ENCODE results near the gene CRACR2B.

DNA sequence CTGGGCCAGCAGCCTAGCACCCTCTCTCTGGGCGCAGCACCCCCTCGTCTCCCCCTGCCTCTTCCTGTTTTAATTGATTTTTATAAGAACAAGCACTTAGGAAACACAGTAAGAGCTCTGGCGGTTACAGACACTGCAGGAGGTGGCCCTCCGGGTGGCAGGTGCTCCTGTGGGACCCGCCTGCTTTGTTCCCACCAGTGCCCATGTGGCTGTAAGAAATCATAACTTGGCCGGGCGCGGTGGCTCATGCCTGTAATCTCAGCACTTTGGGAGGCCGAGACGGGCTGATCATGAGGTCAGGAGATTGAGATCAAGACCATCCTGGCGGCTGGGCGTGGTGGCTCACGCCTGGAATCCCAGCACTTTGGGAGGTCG is 33.4 kb downstream of the CRACR2B start:
- TF ChIP-seq, protein P1, sequence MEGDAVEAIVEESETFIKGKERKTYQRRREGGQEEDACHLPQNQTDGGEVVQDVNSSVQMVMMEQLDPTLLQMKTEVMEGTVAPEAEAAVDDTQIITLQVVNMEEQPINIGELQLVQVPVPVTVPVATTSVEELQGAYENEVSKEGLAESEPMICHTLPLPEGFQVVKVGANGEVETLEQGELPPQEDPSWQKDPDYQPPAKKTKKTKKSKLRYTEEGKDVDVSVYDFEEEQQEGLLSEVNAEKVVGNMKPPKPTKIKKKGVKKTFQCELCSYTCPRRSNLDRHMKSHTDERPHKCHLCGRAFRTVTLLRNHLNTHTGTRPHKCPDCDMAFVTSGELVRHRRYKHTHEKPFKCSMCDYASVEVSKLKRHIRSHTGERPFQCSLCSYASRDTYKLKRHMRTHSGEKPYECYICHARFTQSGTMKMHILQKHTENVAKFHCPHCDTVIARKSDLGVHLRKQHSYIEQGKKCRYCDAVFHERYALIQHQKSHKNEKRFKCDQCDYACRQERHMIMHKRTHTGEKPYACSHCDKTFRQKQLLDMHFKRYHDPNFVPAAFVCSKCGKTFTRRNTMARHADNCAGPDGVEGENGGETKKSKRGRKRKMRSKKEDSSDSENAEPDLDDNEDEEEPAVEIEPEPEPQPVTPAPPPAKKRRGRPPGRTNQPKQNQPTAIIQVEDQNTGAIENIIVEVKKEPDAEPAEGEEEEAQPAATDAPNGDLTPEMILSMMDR (IDR thresholded peaks at IDR 0.05) = no peak
- no peak for TF ChIP-seq POLR2AphosphoS5 (IDR thresholded peaks at IDR 0.05)

All from prostate gland (tissue), 2 donors.